ENCODE measurements around the gene B9D1.

B9D1 gene, protein sequence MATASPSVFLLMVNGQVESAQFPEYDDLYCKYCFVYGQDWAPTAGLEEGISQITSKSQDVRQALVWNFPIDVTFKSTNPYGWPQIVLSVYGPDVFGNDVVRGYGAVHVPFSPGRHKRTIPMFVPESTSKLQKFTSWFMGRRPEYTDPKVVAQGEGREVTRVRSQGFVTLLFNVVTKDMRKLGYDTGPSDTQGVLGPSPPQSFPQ

DNA sequence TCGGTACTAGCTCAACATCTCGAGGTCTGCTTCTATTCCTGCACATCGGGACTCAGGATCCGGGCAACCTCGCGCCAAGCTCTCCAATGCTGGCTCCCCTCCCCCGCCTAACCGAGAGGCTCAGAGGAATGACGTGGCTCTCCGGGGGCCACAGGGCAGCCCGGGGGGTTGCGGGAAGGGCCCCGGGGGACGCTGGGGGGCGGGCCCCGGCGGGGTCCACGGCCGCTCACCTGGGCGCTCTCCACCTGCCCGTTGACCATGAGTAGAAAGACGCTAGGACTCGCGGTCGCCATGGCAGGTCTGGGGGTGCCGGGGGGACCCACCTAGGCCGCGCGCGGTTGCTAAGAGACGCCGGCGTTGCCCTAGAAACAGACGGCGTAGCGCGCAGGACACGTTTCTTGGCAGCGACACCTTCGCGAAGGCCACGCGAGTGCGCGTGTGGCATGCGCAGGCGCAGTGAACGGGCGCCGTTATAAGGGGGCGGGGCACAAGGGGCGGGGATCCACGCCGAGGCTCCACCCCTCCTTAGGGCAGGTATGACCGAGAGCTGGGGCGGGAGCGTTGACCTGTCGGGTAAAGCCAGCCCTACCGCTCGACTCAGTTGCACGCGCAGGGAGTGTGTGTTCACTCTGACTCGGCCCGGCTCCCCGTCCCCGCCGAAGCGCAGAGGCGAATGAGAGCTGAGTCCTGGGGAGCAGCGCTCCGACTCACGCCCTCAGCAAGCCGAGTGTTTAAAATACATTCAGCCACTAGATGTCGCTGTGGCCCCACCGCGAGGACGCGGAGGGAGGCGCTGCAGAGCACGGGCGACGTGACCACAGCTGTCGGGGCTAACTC, at the start of gene B9D1:
Gene B9D1, minus strand, starts transcription at position 447 of the 837 bp plus-strand sequence. Its CDS starts 154 bp downstream, at position 293.
- peak; percentile 89 to 91 for DNase-seq (ENCODE audit: low read depth in 2 of 2)

DNA sequence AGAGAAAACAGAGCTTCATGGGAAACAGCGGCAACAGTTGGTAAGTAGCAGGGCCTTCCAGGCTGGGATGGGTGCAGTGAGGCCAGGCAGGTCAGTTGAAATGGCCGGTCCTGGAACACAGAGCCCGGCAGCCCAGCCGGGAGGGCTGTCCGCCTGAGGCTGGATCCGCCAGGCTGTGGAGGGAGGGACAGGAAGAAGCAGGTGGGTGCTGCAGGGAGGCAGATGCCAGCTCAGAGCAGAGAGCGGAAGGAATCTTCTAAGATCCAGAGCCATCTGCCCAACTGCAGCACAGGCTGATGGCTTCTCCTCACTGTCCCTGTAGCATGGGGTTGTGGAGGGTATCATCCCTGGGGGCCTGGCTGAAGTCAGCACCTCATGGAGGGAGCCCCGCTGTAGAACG, 49.1 kb upstream of the B9D1 start:
- DNase-seq (ENCODE audit: low read depth in 2 of 2), result no peak

GRCh38 chr17:19410875-19411620, 48.5 kb upstream of the B9D1 start, which contains the start of gene RNF112:
Gene RNF112, plus strand, starts transcription at chr17:19411232. Its CDS starts 177 bp downstream, at chr17:19411409.
- no peak for DNase-seq (ENCODE audit: low read depth in 2 of 2)

DNA sequence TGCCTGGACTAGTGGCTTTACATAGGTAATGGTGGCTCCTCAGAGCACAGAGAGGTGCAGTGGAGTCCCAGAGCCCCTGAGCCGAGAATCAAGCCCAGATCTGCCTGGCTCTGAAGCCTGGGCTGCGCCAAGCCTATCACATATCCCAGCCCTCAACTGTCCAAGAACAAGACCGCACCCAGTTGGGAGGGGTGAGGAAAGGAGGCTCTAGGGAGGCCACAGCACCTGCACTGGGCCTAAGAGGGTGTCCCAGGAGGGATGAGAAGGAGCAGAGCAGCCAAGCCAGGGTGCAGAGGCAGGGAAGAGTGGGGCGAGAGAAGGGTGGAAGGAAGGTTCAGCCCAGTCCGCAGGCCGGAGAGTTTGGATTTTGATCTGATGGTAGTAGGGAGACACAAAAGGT, 47.6 kb upstream of the B9D1 start:
- no peak for DNase-seq (ENCODE audit: low read depth in 2 of 2)

DNA sequence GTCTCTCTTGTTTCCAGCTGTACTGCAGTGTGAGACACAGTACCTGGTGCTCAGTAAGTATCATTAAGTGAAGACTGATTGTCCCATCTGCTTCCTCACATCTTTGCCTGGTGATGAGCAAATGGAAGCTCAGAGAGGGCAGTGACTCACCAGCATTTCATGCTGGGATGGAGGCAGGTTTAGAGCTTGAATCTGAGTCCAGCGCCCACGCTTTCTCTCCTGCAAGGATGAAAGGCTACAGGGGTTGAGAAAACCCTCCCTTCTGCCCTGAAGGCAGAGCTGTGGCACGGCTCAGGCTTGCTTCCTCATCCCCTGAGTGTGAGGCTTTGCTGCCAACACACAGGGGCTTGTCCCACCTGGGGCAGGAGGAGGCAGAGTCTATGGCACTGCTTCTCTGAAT, 47.0 kb upstream of the B9D1 start:
- no peak for DNase-seq (ENCODE audit: low read depth in 2 of 2)

- DNase-seq (ENCODE audit: low read depth in 2 of 2), result no peak
Observed at GRCh38 chr17:19409066-19409465, 46.5 kb upstream of the B9D1 start.

DNA sequence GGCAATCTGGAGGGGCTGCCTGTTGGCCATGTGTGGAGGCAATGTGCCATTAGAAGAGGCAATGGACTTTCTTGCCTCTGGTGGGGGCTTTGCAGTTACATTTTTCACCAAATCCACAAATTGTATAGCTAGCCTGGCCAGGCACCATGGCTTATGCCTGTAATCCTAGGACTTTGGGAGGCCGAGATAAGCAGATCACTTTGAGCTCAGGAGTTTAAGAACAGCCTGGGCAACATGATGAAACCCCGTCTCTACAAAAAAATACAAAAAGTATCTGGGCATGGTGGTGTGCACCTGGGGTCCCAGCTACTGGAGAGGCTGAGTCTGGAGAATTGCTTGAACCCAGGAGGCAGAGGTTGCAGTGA, 45.8 kb upstream of the B9D1 start:
- DNase-seq (ENCODE audit: low read depth in 2 of 2), result no peak

DNA sequence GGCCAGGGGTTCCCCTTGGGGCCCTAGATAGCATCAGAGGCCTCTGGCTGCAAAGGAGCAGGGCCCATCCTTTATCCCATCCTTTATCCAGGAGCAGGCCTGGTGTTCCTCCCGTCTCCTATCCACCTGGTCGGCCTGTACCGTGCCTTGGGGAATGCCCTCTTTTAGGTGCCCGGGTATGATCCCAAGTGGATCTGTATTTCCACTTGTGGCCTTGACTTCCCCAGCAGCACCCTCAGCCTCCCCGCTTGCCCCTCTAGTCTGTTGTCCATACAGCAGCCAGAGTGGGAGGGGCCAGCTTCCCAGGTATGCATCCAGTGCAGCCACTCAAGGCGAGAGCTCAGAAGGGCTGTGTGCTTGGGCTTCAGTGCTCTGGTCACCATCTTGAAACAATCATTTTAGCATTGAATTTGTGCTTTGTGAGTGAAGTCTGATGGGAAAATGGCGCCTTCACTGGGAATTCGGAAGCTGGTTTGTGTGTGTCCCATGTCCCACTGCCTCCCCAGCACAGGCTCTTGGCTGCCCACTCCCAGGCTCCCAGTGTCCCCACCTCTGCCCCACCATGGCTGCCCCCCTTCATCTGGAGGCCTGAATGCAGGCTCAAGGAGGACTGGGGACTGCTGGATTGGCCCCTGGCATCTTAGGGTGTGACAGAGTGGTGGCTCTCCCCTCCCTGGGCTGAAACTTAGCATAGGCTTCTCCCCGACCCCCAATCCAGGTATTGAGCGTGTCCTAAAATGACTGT, 45.2 kb upstream of the B9D1 start:
- DNase-seq (ENCODE audit: low read depth in 2 of 2), result no peak

- no peak for DNase-seq (ENCODE audit: low read depth in 2 of 2)
Observed at GRCh38 chr17:19405114-19405513, 42.6 kb upstream of the B9D1 start.

DNA sequence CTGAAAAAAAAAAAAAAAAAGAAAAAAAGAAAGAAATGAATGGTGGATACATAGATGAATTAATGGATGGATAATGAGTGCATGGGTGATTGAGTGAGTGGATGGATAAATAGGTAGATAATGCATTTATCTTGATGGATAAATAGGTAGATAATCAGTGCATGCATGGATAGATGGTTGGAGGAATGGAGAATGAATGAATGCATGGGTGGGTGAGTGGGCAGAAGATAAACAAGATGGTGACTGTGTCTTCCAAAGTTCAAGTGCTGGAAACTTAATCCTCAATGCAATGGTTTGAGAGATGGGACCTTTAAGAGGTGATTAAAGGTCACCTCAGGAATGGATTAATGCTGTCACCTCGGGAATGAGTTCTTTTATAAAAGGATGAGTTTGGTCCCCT, 41.7 kb upstream of the B9D1 start:
- no peak for DNase-seq (ENCODE audit: low read depth in 2 of 2)

- DNase-seq (ENCODE audit: low read depth in 2 of 2), result no peak
Observed at GRCh38 chr17:19403021-19403420, 40.5 kb upstream of the B9D1 start.

DNA sequence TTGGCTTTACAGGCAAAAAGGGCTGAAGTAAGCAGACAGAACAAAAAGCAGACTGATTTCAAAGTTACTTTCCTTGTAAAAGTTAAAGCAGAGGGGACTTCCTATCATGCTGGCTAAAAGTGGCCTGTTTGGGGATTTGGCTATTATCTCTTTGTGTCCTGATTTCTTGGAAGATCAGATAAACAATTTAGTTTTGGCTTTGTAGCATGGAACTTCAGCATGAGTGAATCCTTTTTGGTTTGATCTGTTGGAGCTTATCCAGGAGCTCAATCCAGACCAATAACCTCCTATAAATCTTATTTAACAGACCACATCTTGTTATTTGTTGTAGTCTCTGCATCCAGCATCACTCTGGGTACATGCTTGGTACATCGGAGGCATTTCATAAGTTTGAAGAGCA, 39.6 kb upstream of the B9D1 start:
- no peak for DNase-seq (ENCODE audit: low read depth in 2 of 2)

DNA sequence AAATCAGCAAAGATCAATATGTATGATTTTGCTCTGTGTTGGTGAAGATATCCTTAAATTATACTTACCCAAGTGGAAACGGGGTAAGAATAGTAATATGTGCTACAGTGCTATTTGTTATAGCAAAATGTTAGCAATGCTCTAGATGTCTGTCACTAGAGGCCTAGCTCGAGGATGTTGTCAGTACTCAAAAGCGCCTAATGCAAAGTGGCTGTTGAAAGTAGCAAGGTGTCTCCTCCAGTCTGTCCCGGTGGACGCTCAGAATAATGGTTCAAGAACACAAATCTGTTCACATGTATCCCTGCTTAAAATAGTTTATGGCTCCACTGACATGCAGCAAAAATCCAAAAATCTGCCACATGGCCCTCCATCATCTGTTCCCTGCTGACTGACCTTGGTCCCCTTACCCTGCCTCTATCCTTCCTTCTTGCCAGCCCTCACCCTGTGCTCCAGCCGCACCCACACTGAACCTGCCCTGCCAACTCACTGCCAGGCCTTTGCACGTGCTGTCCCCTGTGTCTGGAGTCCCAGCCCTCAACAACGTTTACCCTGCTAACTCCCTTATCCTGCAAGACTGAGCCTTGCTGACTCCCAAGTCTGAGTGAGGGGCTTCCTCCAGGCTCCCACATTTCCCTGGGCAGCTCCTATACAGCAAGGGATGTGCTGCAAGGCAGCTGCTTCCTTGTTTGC, 38.9 kb upstream of the B9D1 start:
- DNase-seq (ENCODE audit: low read depth in 2 of 2), result no peak

- DNase-seq (ENCODE audit: low read depth in 2 of 2), result no peak
Observed at GRCh38 chr17:19399750-19400450, 37.4 kb upstream of the B9D1 start.

DNA sequence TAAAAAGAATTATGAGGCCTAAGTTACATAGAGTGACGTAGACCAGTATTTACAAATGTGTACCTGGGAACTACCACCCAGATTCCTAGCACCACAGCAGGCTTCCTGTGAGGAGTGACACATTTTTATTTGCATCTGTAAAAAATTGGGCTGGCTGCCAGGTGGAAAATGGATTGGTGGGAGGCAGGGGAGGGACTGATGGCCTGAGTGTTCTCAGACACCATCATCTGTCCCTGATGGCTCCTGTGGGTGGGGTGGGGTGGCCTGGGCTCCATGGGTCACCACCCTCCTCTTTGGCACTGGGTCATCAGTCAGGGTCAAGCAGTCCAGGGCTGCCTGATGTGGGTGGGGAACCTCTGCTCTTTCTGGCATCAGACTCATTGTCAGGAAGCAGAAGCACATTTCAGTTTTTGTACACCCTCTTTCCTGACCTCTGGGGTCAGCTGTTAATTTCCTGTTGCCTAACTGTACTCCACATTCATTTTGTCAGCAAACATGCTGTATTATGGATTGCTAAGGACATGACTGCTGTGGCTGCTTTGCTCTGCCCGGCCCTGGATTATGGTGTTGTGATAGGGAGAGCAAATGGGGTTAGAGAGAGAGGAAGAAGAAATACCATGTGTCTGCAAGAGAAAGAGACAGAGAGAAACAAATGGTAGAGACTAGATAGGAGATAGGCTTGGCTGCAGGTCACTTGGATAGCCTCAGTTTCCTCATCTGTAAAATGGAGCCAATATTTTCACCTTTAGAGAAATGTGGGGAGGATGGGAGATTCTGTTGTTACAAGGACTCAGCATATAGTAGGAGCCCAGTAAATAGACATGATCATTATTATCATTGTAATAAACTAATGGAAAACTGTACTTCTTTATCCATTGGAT, 36.0 kb upstream of the B9D1 start:
- DNase-seq (ENCODE audit: low read depth in 2 of 2), result no peak

DNA sequence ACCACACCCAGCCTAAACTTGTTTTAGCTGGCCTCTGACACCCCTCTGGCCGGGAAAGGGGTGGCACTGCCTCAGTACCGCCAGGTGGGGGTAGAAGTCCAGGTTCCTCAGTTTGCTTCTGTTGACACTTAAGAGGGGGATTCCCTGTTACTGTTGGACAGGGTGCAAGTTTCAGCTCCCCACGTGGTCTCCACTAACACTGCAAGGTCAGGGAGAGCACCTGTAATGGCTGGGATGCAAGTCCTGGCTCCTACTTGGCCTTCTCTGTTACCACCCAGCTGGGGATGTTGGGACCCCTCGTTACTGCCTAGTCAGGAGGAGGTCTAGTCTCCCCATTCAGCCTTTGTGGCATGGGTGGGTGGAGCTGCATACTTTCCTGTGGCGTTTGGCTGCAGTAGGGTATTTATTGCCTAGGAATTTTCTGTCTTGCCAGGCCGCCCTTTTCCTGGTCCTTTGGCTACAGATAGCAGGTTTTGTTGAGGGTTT, 35.1 kb upstream of the B9D1 start:
- no peak for DNase-seq (ENCODE audit: low read depth in 2 of 2)

GRCh38 chr17:19392303-19392702, 29.8 kb upstream of the B9D1 start:
- DNase-seq (ENCODE audit: low read depth in 2 of 2), result no peak

DNA sequence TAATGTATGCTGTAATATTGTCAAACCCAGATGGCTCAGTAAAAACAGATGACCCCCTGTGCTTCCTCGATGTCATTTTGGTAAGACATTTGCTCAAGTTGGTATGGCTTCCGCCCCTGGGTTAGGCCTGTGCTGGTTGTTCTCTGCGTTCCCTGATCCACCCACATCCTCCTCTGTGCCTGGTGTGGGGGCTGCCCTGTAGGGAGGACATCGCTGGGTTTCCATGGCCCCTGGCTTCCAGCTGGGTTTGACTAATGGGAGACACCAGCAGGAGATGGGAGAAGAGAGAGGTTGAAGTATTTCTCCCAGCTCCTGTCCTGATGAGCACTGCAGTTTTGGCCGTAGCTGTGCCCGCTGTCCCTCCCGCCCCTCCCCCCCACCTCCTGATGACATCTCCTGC, 28.9 kb upstream of the B9D1 start:
- no peak for DNase-seq (ENCODE audit: low read depth in 2 of 2)

GRCh38 chr17:19390951-19391350, 28.4 kb upstream of the B9D1 start:
- DNase-seq (ENCODE audit: low read depth in 2 of 2), result no peak

Data from stimulated activated CD8-positive, alpha-beta memory T cell treated with anti-CD3 and anti-CD28 coated beads, Interleukin-2, amount 100 ng/mL, for 1 hour (primary cell).